Activated CD8-positive, alpha-beta memory T cell treated with anti-CD3 and anti-CD28 coated beads, Interleukin-2, amount 10 ng/mL, durations not matched to agents 7 days and 5 days (primary cell): ENCODE data around the gene HCFC1R1. TPM values are rescaled to one million over a fixed set of nuclear protein-coding genes. Genes with fewer than 3 reads are reported as not detected.
A peak's percentile ranks its signal among the peaks of the same experiment; 100 is the strongest.

ENCODE experiments used
- ATAC-seq: fragments of 150-1000 bp; cut with Tn5 transposase; one replicate; pipeline ENCODE4 v1.10.0; 2021; ENCODE audit warnings: moderate library complexity
- CTCF ChIA-PET: fragments of 350-600 bp; sonication (Branson Sonifier 250); formaldehyde crosslinking; loops from one replicate; lab custom pipeline; 2021; ENCODE audit warnings: antibody characterized with exemption; lab: Charles Lee
- DNase-seq: peaks from one replicate; pipeline ENCODE4 v3.0.0-alpha.2; 2020
- H3K27ac Mint-ChIP-seq: one replicate; pipeline ENCODE4 v1.8.0; 2021; ENCODE audit warnings: mild to moderate bottlenecking, mixed read lengths
- H3K27me3 Mint-ChIP-seq: one replicate; pipeline ENCODE4 v1.8.0; 2021; ENCODE audit warnings: mixed read lengths
- H3K36me3 Mint-ChIP-seq: one replicate; pipeline ENCODE4 v1.8.0; 2021; ENCODE audit warnings: mild to moderate bottlenecking, mixed read lengths
- H3K4me1 Mint-ChIP-seq: one replicate; pipeline ENCODE4 v1.8.0; 2021; ENCODE audit warnings: mixed read lengths
- H3K4me3 Mint-ChIP-seq: one replicate; pipeline ENCODE4 v1.8.0; 2021; ENCODE audit warnings: mild to moderate bottlenecking, moderate library complexity, mixed read lengths
- H3K9me3 Mint-ChIP-seq: one replicate; pipeline ENCODE4 v1.8.0; 2022; ENCODE audit warnings: low read depth, mixed read lengths
- total RNA-seq, 2 experiments: library from RNA; stranded (reverse); gene quantifications; one replicate each; pipeline ENCODE4 v1.2.3, GENCODE V29; 2021

Gene HCFC1R1
- total RNA-seq, 2 experiments from 2014 or later: 31.8 to 34.3 TPM

DNA sequence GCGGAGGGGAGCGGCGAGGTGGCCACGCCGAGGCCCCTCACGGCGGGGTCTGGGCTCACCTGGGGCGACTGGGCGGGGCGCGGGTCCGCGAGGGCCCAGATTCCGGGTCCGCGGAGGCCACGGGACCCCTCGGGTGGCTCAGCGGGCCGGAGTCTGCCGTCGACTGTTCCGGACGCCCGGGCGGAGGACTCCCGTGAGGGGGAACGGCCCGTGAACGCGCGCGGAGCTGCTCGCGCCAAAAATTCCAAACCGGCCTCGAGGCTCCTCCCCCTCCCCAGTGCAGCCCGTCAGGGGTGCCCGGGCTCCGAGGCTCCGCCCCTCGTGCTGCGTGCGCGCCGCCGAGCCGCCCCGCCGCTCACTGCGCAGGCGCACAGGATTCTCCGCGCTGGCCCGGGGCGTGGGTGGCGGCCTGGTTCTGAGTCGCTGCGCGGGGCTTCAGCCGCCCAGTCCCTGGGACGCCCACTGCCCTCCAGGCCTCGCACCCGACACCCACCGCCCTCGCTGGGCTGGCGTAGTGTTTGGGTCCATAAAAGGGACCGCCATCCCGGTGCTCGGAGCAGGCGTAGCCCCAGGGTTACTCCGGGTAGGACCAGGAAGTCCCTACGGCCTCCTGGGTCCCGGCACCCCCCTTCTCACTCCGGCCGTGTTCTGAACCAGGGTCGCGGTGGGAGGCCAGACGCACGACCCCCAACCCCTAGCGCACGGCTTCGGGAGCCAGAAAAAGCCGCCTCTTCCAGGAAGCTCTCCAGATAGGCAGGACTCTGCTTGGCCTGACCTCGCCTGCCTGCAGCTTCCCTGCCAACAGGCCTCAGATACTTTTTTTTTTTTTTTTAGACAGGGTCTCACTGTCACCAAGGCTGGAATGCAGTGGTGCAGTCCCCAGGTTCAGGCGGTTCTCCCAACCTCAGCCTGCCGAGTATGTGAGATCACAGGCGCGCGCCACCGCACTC lies 43.2 kb downstream of the HCFC1R1 start, which contains the start of gene PKMYT1:
PKMYT1 (minus strand) TSS at position 220 of the 950 bp plus-strand sequence. CDS start 789 bp downstream, outside the sequence.
- Mint-ChIP-seq H3K4me1 (peaks cover 33% of the 10 kb centered on the region), H3K27me3 (peaks cover 4% of the 10 kb centered on the region), H3K4me3 (peak within 1 kb of the TSS; percentile 93), H3K27ac (peak within 1 kb of the TSS; percentile 86), H3K9me3 (no peaks in the 10 kb centered on the region), H3K36me3 (peaks cover 15% of the 10 kb centered on the region)
- CTCF ChIA-PET: interaction anchor here (0.6 to 3.3 kb wide), 15 partner anchors 11 to 150 kb away, joined by 3 to 28 read pairs (median 4); partner anchors contain the start of genes KREMEN2, PAQR4 and TNFRSF12A
- ATAC-seq (peak; percentile 90), DNase-seq (peak; percentile 96)

- Mint-ChIP-seq H3K27ac (peak overlapping the region; percentile 85), H3K4me1 (peaks cover 33% of the 10 kb centered on the region), H3K4me3 (peak overlapping the region; percentile 93), H3K9me3 (no peaks in the 10 kb centered on the region), H3K27me3 (peaks cover 4% of the 10 kb centered on the region), H3K36me3 (peaks cover 15% of the 10 kb centered on the region)
- peak; percentile 14 for ATAC-seq
- DNase-seq: peak; percentile 60
- CTCF ChIA-PET: interaction anchor here (1.2 to 3.3 kb wide), 7 partner anchors 10 to 150 kb away, joined by 3 to 28 read pairs (median 6); partner anchors contain the start of genes PAQR4 and TNFRSF12A
Measured at GRCh38 chr16:2979669-2980226, 44.0 kb downstream of the HCFC1R1 start.

DNA sequence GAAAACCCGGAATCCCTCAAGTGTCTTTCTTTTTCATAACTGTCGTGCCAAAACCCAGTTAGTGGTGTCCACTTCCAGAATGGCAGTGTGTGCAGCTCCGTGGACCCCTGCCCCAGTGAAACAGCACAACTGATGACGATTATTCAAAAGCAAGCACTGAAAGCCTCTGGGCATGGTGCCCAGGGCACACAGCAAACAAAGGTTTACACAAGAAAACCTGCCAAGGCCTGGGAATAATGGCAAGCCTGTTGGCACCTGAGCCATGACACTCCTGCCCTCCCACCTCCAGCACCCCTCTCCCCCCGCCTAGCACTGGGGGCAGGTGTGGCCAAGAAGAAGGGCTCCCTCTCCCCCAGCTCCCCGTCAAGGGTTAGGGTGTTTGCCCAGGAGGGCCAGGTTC lies 46.3 kb downstream of the HCFC1R1 start:
- CTCF ChIA-PET: interaction anchor here (1.1 to 1.3 kb wide), 3 partner anchors 10 to 26 kb away, joined by 3 to 8 read pairs (median 4); no protein-coding TSS in a partner anchor
- peaks cover 22% of the 10 kb centered on the region for H3K36me3 Mint-ChIP-seq
- no peak for ATAC-seq
- H3K4me1 Mint-ChIP-seq: peaks cover 25% of the 10 kb centered on the region
- peaks cover 3% of the 10 kb centered on the region for H3K27me3 Mint-ChIP-seq
- no peak for DNase-seq
- no peaks in the 10 kb centered on the region for H3K9me3 Mint-ChIP-seq
- H3K27ac Mint-ChIP-seq: no peak overlapping the region
- no peak overlapping the region for H3K4me3 Mint-ChIP-seq

GRCh38 chr16:2976673-2977072 lies 47.1 kb downstream of the HCFC1R1 start:
- DNase-seq: no peak
- Mint-ChIP-seq H3K27me3 (no peaks in the 10 kb centered on the region), H3K4me1 (peaks cover 26% of the 10 kb centered on the region), H3K36me3 (peaks cover 24% of the 10 kb centered on the region), H3K9me3 (no peaks in the 10 kb centered on the region), H3K27ac (no peak overlapping the region), H3K4me3 (no peak overlapping the region)
- no peak for ATAC-seq
- CTCF ChIA-PET: no interaction called here

- CTCF ChIA-PET: no interaction called here
- Mint-ChIP-seq H3K4me1 (peaks cover 24% of the 10 kb centered on the region), H3K27ac (no peak overlapping the region), H3K4me3 (no peak overlapping the region), H3K36me3 (peaks cover 25% of the 10 kb centered on the region), H3K9me3 (no peaks in the 10 kb centered on the region), H3K27me3 (no peaks in the 10 kb centered on the region)
- DNase-seq (no peak), ATAC-seq (no peak)
Measured at GRCh38 chr16:2976201-2976600, 47.5 kb downstream of the HCFC1R1 start.

DNA sequence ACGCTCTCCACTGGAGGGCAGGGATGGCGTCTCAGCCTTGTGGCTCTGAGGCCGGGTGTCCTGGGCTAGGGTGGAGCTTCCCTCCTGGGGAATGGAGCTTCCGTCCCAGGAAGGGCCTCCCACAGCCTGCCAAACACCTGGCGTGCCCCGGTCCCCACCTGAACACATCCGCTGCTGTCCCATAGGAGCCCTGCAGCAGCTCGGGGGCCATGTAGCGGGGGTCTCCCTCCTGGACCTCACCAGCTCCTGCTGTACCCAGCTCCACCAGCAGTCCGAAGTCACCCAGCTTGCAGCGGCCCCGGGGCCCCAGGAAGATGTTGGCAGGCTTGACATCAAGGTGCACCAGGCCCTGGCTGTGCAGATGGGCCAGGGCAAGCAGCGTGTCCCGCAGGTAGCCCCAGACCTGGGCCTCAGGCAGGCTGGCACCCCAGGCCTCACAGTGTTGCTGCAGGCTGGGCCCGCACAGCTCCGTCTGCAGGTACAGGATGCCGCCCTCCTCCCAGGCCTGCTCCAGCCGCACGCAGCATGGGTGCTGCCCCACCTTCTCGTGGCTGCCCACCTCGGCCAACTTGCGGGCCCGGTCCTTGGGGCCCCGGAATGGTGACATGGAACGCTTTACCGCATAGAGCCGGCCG lies 48.5 kb downstream of the HCFC1R1 start:
- ATAC-seq: no peak
- CTCF ChIA-PET: interaction anchor here (1.0 kb wide), 1 partner anchor 12 kb away, joined by 3 read pairs; no protein-coding TSS in a partner anchor
- peaks cover 26% of the 10 kb centered on the region for H3K36me3 Mint-ChIP-seq

GRCh38 chr16:2974319-2975056 lies 49.3 kb downstream of the HCFC1R1 start:
- CTCF ChIA-PET: interaction anchor here (1.0 kb wide), 1 partner anchor 11 kb away, joined by 3 read pairs; no protein-coding TSS in a partner anchor
- H3K4me3 Mint-ChIP-seq: no peak overlapping the region

More for the DNA sequence above, 48.5 kb downstream of the HCFC1R1 start:
- H3K27ac Mint-ChIP-seq: no peak overlapping the region
- H3K4me1 Mint-ChIP-seq: peaks cover 27% of the 10 kb centered on the region
- no peak overlapping the region for H3K4me3 Mint-ChIP-seq
- H3K27me3 Mint-ChIP-seq: no peaks in the 10 kb centered on the region
- H3K9me3 Mint-ChIP-seq: no peaks in the 10 kb centered on the region
- DNase-seq: no peak

DNA sequence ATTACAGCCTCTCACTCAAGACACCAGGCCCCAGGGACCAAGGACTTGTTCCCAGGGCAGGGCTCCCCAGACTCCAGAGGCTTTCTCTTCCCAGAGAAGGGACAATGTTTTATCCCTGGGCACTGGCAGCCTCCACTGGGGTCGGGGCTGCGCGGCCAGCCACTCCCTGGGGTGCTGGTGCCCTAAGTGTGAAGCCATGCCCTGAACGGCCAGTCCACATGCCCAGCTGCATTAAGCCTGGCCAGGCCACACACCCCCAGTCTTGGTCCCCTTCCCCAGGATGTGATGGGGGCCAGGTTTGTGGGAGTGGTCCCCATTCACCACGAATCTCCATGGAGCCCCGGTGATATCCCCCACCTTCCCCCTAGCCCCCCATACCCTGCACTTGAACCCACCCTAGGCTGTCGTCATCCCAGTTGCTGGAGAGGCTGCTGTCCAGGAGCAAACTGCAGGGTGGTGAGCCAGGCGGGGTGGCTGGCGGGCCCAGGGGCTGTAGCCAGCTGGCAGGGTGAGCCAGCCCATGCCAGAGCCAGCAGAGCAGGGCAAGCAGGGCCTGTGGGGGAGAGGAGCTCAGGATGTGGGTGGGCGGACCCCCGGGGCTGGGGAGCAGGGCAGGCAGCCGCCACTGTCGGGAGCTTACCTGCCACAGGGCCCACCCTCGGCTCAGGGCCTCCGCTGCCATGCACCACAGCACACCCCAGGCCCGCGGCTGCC lies 50.0 kb downstream of the HCFC1R1 start:
- Mint-ChIP-seq H3K4me3 (no peak overlapping the region), H3K36me3 (peaks cover 26% of the 10 kb centered on the region), H3K4me1 (peaks cover 25% of the 10 kb centered on the region), H3K9me3 (no peaks in the 10 kb centered on the region), H3K27me3 (no peaks in the 10 kb centered on the region), H3K27ac (no peak overlapping the region)
- DNase-seq: no peak
- no peak for ATAC-seq
- CTCF ChIA-PET: interaction anchor here (2.2 kb wide), 1 partner anchor 55 kb away, joined by 10 read pairs; no protein-coding TSS in a partner anchor

More at GRCh38 chr16:2974319-2975056, 49.3 kb downstream of the HCFC1R1 start:
- Mint-ChIP-seq H3K27ac (no peak overlapping the region), H3K36me3 (peaks cover 26% of the 10 kb centered on the region), H3K9me3 (no peaks in the 10 kb centered on the region), H3K4me1 (peaks cover 26% of the 10 kb centered on the region), H3K27me3 (no peaks in the 10 kb centered on the region)
- DNase-seq: no peak
- no peak for ATAC-seq

DNA sequence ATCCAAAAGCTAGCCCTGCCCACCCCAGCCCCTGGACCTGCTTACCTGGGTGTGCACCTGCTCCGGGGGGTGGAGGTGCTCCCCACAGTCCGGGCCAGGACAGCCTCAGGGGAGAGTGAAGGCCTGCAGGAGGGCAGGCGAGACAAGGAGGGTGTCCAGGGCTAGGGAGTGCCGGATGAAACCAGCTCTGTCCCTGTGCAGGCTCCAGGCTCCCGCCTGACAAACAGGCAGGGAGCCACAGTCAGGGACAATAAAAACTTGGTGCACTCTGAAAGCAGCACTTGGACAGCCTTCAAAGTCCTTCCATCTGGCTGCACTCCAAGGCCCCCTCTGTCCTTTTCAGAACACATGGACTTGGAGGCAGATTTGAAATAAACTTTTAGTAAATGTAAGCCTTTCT lies 50.6 kb downstream of the HCFC1R1 start:
- Mint-ChIP-seq H3K4me1 (peaks cover 29% of the 10 kb centered on the region), H3K27me3 (peaks cover 6% of the 10 kb centered on the region), H3K4me3 (no peak overlapping the region), H3K27ac (no peak overlapping the region), H3K36me3 (peaks cover 26% of the 10 kb centered on the region), H3K9me3 (no peaks in the 10 kb centered on the region)
- ATAC-seq (no peak), DNase-seq (no peak)
- CTCF ChIA-PET: interaction anchor here (2.2 kb wide), 1 partner anchor 56 kb away, joined by 10 read pairs; no protein-coding TSS in a partner anchor
